WTC11 (cell line): ENCODE measurements around the gene TMEM9.

Experiments used
- ESRRA ChIP-seq: sonication (generic); formaldehyde crosslinking; IDR thresholded peaks from 2 replicates; pipeline ENCODE4 v1.8.1; 2022; ENCODE audit warnings: mild to moderate bottlenecking, missing genetic modification reagents, borderline replicate concordance
- FOXJ3 ChIP-seq: sonication (generic); formaldehyde crosslinking; IDR thresholded peaks from 2 replicates; pipeline ENCODE4 v1.9.0; 2021; ENCODE audit warnings: missing genetic modification reagents, mild to moderate bottlenecking, borderline replicate concordance
- FOXK1 ChIP-seq: sonication (generic); formaldehyde crosslinking; IDR thresholded peaks from 2 replicates; pipeline ENCODE4 v1.8.0; 2022; ENCODE audit warnings: mild to moderate bottlenecking, moderate library complexity, missing genetic modification reagents
- HMGA2 ChIP-seq: fragments of 250-450 bp; sonication (Bioruptor Pico); IDR thresholded peaks from 2 replicates; pipeline ENCODE4 v1.4.0; 2021; ENCODE audit warnings: mild to moderate bottlenecking, moderate library complexity
- MYBL2 ChIP-seq: sonication (generic); formaldehyde crosslinking; IDR thresholded peaks from 2 replicates; pipeline ENCODE4 v1.8.1; 2023; ENCODE audit warnings: mild to moderate bottlenecking, moderate library complexity, missing genetic modification reagents
- ZNF138 ChIP-seq: sonication (generic); formaldehyde crosslinking; conservative IDR thresholded peaks from 2 replicates; pipeline ENCODE4 v1.8.1; 2022; ENCODE audit warnings: mild to moderate bottlenecking, moderate library complexity, missing genetic modification reagents
- TF ChIP-seq, protein P1 (sequence below): fragments of 200-600 bp; IDR thresholded peaks from 2 replicates; pipeline ENCODE4 v1.8.0; 2022; ENCODE audit warnings: antibody characterized with exemption
- TF ChIP-seq, protein P2 (sequence below): sonication (generic); formaldehyde crosslinking; IDR thresholded peaks from 2 replicates; pipeline ENCODE4 v1.8.1; 2022; ENCODE audit warnings: mild to moderate bottlenecking, moderate library complexity, missing genetic modification reagents
- TF ChIP-seq, protein P3 (sequence below): sonication (generic); formaldehyde crosslinking; IDR thresholded peaks from 2 replicates; pipeline ENCODE4 v1.8.0; 2022; ENCODE audit warnings: missing genetic modification reagents
- TF ChIP-seq, protein P4 (sequence below): sonication (generic); formaldehyde crosslinking; IDR thresholded peaks from 2 replicates; pipeline ENCODE4 v1.8.0; 2022; ENCODE audit warnings: mild to moderate bottlenecking, missing genetic modification reagents
- TF ChIP-seq, protein P5 (sequence below): sonication (generic); formaldehyde crosslinking; IDR thresholded peaks from 2 replicates; pipeline ENCODE4 v1.8.1; 2023; ENCODE audit warnings: mild to moderate bottlenecking, missing genetic modification reagents
- TF ChIP-seq, protein P6 (sequence below): sonication (generic); formaldehyde crosslinking; IDR thresholded peaks from 2 replicates; pipeline ENCODE4 v1.8.0; 2023; ENCODE audit warnings: missing genetic modification reagents
- TF ChIP-seq, protein P7 (sequence below): sonication (generic); formaldehyde crosslinking; IDR thresholded peaks from 2 replicates; pipeline ENCODE4 v1.8.1; 2022; ENCODE audit warnings: low read depth, missing genetic modification reagents, borderline replicate concordance

DNA sequence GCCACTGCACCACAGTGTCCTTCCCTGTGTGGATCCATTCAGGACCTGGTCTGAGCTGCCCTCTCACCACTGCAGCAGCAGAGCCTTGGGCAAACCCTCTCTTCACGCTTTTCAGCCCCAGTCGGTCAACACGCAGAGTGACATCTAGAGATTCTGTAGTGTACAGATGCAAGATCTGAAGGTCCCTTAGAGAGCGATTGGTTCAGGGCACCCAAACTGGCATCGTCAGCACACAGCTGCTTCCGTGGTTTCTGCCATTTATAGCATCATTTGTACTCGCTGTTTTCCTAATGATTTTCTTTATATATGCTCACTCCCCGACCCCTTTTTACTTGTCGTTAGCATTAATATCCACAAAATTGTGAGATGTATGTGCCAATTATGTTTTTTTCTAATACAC, 25.8 kb downstream of the TMEM9 start:
- TF ChIP-seq, protein P1, sequence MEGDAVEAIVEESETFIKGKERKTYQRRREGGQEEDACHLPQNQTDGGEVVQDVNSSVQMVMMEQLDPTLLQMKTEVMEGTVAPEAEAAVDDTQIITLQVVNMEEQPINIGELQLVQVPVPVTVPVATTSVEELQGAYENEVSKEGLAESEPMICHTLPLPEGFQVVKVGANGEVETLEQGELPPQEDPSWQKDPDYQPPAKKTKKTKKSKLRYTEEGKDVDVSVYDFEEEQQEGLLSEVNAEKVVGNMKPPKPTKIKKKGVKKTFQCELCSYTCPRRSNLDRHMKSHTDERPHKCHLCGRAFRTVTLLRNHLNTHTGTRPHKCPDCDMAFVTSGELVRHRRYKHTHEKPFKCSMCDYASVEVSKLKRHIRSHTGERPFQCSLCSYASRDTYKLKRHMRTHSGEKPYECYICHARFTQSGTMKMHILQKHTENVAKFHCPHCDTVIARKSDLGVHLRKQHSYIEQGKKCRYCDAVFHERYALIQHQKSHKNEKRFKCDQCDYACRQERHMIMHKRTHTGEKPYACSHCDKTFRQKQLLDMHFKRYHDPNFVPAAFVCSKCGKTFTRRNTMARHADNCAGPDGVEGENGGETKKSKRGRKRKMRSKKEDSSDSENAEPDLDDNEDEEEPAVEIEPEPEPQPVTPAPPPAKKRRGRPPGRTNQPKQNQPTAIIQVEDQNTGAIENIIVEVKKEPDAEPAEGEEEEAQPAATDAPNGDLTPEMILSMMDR, result no peak
- TF ChIP-seq ESRRA (CRISPR knock-in tag) (no peak), FOXK1 (no peak), FOXJ3 (CRISPR knock-in tag) (no peak), ZNF138 (no peak), HMGA2 (CRISPR knock-in tag) (no peak), MYBL2 (no peak)
- TF ChIP-seq, protein P2, sequence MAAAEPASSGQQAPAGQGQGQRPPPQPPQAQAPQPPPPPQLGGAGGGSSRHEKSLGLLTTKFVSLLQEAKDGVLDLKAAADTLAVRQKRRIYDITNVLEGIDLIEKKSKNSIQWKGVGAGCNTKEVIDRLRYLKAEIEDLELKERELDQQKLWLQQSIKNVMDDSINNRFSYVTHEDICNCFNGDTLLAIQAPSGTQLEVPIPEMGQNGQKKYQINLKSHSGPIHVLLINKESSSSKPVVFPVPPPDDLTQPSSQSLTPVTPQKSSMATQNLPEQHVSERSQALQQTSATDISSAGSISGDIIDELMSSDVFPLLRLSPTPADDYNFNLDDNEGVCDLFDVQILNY (CRISPR knock-in tag), result no peak
- TF ChIP-seq, protein P3, sequence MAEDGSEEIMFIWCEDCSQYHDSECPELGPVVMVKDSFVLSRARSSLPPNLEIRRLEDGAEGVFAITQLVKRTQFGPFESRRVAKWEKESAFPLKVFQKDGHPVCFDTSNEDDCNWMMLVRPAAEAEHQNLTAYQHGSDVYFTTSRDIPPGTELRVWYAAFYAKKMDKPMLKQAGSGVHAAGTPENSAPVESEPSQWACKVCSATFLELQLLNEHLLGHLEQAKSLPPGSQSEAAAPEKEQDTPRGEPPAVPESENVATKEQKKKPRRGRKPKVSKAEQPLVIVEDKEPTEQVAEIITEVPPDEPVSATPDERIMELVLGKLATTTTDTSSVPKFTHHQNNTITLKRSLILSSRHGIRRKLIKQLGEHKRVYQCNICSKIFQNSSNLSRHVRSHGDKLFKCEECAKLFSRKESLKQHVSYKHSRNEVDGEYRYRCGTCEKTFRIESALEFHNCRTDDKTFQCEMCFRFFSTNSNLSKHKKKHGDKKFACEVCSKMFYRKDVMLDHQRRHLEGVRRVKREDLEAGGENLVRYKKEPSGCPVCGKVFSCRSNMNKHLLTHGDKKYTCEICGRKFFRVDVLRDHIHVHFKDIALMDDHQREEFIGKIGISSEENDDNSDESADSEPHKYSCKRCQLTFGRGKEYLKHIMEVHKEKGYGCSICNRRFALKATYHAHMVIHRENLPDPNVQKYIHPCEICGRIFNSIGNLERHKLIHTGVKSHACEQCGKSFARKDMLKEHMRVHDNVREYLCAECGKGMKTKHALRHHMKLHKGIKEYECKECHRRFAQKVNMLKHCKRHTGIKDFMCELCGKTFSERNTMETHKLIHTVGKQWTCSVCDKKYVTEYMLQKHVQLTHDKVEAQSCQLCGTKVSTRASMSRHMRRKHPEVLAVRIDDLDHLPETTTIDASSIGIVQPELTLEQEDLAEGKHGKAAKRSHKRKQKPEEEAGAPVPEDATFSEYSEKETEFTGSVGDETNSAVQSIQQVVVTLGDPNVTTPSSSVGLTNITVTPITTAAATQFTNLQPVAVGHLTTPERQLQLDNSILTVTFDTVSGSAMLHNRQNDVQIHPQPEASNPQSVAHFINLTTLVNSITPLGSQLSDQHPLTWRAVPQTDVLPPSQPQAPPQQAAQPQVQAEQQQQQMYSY (CRISPR knock-in tag), result no peak
- TF ChIP-seq, protein P4, sequence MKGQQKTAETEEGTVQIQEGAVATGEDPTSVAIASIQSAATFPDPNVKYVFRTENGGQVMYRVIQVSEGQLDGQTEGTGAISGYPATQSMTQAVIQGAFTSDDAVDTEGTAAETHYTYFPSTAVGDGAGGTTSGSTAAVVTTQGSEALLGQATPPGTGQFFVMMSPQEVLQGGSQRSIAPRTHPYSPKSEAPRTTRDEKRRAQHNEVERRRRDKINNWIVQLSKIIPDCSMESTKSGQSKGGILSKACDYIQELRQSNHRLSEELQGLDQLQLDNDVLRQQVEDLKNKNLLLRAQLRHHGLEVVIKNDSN, result no peak
- TF ChIP-seq, protein P5, sequence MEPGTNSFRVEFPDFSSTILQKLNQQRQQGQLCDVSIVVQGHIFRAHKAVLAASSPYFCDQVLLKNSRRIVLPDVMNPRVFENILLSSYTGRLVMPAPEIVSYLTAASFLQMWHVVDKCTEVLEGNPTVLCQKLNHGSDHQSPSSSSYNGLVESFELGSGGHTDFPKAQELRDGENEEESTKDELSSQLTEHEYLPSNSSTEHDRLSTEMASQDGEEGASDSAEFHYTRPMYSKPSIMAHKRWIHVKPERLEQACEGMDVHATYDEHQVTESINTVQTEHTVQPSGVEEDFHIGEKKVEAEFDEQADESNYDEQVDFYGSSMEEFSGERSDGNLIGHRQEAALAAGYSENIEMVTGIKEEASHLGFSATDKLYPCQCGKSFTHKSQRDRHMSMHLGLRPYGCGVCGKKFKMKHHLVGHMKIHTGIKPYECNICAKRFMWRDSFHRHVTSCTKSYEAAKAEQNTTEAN (CRISPR knock-in tag), result no peak
- TF ChIP-seq, protein P6, sequence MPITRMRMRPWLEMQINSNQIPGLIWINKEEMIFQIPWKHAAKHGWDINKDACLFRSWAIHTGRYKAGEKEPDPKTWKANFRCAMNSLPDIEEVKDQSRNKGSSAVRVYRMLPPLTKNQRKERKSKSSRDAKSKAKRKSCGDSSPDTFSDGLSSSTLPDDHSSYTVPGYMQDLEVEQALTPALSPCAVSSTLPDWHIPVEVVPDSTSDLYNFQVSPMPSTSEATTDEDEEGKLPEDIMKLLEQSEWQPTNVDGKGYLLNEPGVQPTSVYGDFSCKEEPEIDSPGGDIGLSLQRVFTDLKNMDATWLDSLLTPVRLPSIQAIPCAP, result no peak
- TF ChIP-seq, protein P7, sequence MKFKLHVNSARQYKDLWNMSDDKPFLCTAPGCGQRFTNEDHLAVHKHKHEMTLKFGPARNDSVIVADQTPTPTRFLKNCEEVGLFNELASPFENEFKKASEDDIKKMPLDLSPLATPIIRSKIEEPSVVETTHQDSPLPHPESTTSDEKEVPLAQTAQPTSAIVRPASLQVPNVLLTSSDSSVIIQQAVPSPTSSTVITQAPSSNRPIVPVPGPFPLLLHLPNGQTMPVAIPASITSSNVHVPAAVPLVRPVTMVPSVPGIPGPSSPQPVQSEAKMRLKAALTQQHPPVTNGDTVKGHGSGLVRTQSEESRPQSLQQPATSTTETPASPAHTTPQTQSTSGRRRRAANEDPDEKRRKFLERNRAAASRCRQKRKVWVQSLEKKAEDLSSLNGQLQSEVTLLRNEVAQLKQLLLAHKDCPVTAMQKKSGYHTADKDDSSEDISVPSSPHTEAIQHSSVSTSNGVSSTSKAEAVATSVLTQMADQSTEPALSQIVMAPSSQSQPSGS (CRISPR knock-in tag), result no peak
